D721Med (cell line): Measurements from ENCODE around the gene ERC2.

ENCODE experiments used
- DNase-seq: peaks from one replicate; pipeline ENCODE4 v3.0.0; 2011; ENCODE audit warnings: low spot score; ENCODE audit not compliant: insufficient read length
- FAIRE-seq: peaks from 2 replicates; lab custom pipeline; 2011; peaks lifted over from hg19 to GRCh38; lab: Jason Lieb, UNC
- TF ChIP-seq, protein P1 (sequence below): IDR thresholded peaks from 2 replicates; pipeline ENCODE4 v1.5.1; 2012; ENCODE audit warnings: mild to moderate bottlenecking, control low read depth; ENCODE audit not compliant: insufficient read depth; ENCODE audit errors: missing control alignments

ERC2 gene

DNA sequence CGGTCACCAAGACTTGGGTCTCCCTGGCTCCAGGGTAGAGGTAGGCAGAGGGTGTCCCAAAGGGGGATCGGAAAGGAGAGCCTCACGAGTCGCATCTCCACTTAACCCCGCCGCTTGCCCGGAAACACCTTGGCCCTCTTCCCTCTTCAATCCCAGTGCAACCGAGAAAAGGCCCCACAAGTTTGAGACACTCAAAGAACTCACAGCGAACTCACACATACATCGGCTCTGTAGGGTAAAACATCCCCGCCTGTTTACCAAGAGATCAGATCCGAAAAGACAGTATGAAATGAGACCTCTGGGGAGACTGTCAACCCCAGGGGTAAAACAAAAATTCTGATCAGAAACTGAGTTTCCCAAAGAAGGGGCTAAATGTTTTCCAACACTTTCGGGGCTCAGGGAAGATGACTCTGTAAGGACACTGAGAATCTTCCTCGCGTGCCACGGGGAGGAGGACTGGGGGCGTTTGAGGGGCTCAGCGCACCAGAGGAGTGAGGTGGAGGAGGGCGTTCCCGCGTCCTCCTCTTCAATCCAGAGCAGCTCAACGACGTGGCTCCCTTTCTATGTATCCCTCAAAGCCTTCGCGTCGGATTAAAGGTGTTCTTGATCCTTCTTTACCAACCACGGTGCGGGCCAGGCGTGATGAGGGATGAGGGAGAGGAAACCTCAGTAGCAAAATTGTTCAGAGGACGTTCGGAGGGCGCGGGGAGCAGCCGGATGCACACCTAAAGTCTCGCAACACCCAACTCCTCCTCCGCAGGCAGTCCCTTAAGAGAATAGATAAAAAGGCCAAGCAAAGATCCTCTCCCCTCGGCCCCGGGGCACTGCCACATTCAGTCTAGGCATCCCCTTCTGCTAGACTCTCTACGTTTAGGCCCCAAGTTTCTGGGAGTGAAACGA lies 984.8 kb downstream of the ERC2 start:
- FAIRE-seq, result no peak
- TF ChIP-seq, protein P1, sequence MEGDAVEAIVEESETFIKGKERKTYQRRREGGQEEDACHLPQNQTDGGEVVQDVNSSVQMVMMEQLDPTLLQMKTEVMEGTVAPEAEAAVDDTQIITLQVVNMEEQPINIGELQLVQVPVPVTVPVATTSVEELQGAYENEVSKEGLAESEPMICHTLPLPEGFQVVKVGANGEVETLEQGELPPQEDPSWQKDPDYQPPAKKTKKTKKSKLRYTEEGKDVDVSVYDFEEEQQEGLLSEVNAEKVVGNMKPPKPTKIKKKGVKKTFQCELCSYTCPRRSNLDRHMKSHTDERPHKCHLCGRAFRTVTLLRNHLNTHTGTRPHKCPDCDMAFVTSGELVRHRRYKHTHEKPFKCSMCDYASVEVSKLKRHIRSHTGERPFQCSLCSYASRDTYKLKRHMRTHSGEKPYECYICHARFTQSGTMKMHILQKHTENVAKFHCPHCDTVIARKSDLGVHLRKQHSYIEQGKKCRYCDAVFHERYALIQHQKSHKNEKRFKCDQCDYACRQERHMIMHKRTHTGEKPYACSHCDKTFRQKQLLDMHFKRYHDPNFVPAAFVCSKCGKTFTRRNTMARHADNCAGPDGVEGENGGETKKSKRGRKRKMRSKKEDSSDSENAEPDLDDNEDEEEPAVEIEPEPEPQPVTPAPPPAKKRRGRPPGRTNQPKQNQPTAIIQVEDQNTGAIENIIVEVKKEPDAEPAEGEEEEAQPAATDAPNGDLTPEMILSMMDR, result no peak
- no peak for DNase-seq

DNA sequence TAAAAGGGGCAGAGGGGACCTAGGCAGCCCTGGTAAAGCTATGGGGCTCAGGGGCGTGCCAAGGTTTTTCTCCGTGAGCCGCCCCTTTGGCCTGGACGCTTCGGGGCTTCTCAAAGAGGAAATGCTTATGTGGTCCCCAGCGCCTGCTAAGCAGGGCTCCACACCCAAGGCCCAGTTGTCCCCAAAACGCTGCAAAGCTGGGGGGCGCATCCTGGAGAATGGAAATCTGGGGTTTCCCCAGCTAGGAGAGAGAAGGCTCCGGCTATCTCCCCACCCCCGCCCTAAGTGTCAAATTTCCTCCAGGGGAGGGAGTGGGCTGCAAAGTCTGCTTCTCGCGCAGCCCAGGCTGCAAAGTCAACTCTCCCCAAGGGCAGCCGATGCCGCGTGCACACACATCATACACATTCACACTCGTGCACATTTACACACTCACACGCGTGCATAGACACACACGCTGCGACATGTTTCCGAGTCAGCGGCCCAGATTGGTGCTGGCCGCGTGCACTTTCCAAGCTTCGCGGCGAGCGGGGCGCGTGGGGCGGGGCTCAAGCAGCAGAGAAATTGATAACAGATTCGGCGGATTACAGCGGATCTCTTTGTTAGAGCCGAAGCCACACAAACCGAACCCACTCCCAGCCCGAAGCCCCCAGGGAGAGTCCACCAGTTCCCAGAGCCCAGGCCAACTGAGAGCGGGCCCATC lies 985.6 kb downstream of the ERC2 start:
- no peak for DNase-seq
- TF ChIP-seq, protein P1, result no peak
- no peak for FAIRE-seq

DNA sequence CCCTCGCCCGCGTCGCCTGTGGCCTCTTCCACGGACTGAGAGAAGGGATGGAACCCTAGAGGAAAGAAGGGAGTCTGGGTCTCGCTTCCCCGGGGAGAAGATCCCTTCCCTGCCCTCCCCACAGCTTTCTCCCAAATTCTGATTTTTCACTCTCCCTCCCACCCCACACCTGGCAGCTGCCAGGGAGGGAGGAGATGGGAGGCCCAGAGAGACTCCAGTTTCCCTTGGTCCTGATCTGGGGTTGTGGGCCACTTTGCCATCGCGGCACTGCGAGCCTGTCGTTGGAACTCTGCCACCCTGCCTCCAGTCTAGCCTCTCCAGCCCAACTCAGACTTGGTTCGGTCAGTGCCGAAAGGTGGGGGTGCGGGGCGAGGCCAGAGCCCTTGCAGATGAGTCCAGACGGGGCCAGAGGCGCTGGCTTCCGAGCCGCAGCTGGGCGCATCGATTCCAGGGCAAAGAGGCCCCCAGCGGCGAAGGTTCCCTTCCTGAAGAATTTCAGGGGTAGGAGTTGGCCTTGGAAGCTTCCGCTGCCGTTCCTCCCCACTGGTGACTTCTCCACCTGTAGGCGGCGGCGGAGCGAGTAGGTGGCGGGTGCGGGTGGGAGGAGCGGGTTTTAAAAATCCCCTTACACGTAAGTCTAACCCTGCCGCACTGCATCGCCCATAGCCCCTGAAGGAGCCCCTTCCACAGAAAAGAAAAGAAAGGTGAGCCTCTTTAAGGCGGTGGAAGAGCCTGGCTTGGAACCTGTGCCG lies 986.3 kb downstream of the ERC2 start:
- no peak for FAIRE-seq
- TF ChIP-seq, protein P1, result no peak

DNA sequence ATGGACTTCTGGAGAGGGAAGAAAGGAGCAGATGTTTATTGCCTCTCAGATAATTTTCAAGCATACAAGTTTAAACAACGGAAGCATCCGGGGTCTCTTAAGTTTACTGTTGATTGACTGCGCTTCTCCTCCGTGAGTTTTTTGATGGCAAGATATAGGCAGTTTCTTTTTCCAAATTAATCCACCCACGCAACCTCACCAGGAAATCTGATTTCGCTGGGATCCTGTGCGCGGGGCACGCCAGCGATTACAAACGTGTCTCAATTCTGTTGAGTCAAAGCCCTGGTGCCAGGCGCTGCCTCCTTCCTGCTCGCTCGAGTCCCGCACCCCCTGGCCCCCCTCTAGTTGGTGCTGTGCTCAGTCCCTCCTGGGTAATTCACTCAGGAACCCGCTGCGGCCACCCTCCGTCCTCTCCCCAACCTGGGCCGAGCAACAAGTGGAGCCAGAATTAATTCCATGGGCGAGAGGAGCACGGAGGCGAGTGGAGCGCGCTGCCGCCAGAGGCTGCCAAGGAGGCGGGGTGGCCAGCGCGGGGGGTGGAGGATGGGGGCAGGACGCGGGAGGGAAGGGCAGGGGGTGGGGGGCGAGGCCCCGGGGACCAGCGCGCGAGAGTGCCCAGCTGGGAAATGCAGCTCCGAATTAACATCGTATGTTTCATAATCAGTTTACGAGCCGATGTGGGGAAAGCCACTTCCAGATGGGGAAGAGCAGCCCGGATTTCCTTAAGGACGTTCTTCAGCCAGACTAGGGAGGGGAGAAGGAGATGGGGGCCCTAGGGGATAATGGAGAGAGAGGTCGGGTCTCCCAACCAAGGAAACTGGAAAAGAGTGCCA lies 987.1 kb downstream of the ERC2 start:
- DNase-seq, result no peak
- TF ChIP-seq, protein P1, result no peak
- no peak for FAIRE-seq

More for the DNA sequence above, 986.3 kb downstream of the ERC2 start:
- no peak for DNase-seq

DNA sequence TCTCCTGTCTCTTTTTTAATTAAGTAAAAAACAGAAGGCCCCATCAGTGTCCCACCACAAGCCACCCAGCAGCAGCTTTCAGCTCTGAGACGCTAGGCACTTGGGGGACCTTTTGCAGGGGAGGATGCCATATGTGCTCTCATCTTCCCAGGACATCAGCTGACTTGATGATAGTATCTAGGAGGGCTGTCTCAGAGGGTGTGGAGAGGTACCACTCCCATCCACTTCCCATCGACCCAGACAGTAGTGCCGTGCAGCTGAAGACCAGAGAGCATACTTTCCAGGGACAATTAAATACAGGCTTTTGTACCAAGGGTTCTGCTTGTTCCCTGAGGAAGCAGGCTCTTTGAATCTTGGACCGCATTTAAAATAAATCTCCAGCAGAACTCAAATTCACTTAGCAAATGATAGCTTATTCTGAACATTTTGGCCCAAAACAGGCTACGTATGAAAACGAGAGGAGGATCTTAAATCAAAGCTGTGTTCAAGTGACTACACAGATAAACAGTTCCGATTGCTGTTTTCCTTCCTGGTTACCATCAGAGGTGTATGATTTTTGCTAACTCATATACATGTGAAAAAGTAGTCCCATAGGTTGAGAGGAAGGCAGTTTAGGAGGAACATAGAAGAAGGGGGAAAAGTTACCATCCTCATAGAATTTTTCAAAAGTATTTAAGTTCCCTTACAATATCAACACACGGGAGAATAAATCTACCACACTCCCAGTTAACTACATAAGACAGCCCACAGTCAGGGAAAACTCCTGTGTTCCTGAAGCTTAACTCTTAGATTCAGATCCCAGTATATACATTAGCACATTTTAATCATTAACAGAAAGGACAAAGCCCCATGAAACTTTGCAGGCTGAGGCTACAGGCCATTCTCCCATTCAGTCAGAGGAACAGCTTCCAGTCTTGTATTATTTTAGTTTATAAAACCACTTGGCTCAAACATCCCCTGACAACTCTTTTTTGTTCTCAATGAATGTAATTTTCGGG lies 990.7 kb downstream of the ERC2 start:
- DNase-seq, result no peak
- TF ChIP-seq, protein P1, result no peak
- FAIRE-seq, result no peak
